ENCODE measurements around the gene FAM98B. TPM values are rescaled to one million over a fixed set of nuclear protein-coding genes. Genes with fewer than 3 reads are reported as not detected.

FAM98B gene
- total RNA-seq, 2 experiments from 2014 or later: 8.5 to 29.1 TPM

GRCh38 chr15:38414357-38414756, 39.6 kb upstream of the FAM98B start:
- H3K27ac ChIP-seq (ENCODE audit: low read depth, low read length, poor library complexity, severe bottlenecking): no peak overlapping the region
- H3K79me2 ChIP-seq (ENCODE audit: insufficient read depth, low read depth, low read length): no peaks in the 10 kb centered on the region
- POLR2A ChIA-PET: interaction anchor here (0.6 to 0.7 kb wide), 2 partner anchors 680 to 683 kb away, joined by 3 read pairs; no protein-coding TSS in a partner anchor
- no peak overlapping the region for H2AFZ ChIP-seq (ENCODE audit: low read length)
- H3K4me1 ChIP-seq (ENCODE audit: insufficient read depth, low read length, poor library complexity, severe bottlenecking): no peaks in the 10 kb centered on the region
- CTCF ChIA-PET (ENCODE audit: unreplicated experiment): interaction anchor here (0.5 kb wide), 1 partner anchor 26 kb away, joined by 4 read pairs; no protein-coding TSS in a partner anchor
- H3K9me2 ChIP-seq (ENCODE audit: insufficient read depth, low read length): no peaks in the 10 kb centered on the region
- peak; percentile 27 for DNase-seq (ENCODE audit: low spot score)
- no TSS peak for BruUV-seq (replicated peaks)
- H3K36me3 ChIP-seq (ENCODE audit: insufficient read depth, low read length): no peaks in the 10 kb centered on the region
- H4K20me1 ChIP-seq (ENCODE audit: insufficient read depth, low read length): no peaks in the 10 kb centered on the region
- intact Hi-C loops (cut with micrococcal nuclease; ENCODE audit: unreplicated experiment): no loop called here
- no peak for TF ChIP-seq EZH2phosphoT487 (IDR thresholded peaks at IDR 0.05; ENCODE audit: borderline replicate concordance, low read depth, low read length)
- TF ChIP-seq, protein P1, sequence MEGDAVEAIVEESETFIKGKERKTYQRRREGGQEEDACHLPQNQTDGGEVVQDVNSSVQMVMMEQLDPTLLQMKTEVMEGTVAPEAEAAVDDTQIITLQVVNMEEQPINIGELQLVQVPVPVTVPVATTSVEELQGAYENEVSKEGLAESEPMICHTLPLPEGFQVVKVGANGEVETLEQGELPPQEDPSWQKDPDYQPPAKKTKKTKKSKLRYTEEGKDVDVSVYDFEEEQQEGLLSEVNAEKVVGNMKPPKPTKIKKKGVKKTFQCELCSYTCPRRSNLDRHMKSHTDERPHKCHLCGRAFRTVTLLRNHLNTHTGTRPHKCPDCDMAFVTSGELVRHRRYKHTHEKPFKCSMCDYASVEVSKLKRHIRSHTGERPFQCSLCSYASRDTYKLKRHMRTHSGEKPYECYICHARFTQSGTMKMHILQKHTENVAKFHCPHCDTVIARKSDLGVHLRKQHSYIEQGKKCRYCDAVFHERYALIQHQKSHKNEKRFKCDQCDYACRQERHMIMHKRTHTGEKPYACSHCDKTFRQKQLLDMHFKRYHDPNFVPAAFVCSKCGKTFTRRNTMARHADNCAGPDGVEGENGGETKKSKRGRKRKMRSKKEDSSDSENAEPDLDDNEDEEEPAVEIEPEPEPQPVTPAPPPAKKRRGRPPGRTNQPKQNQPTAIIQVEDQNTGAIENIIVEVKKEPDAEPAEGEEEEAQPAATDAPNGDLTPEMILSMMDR (conservative IDR thresholded peaks at IDR 0.05; ENCODE audit: low read length): peak; percentile 73
- no peak overlapping the region for H3K4me2 ChIP-seq (ENCODE audit: low read length)
- no peaks in the 10 kb centered on the region for H3K9me3 ChIP-seq (ENCODE audit: low read length)
- H3K4me3 ChIP-seq (ENCODE audit: low read depth, low read length, poor library complexity, severe bottlenecking): no peak overlapping the region

DNA sequence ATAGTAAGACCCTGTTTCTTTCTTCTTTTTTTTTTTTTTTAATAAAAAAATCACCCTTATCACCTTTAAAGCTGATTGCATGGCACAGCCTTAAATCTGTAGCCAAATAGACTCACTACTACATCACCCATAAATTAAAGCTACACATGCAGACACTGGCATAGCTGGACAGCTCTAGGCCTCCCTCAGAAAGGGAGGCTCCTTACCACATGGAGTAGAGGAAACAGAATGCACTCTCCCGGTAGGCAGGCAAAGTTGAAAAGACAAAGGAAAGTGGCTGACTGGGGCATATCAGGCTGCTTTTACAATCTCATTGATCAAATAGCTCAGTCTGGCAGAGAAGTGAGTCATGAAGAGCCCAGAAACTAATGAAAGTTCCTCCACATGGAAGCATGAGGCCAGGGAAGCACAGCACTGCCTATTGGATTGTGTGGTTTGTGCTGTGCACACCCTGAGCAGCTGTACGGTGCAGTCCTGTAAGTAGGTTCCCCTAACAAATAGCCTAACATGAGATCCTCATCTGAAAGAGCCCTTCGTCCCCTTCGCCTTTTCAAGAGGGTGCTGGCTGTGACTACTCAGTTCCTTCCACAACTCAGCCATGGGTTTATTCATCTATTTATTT, 32.7 kb upstream of the FAM98B start:
- no peaks in the 10 kb centered on the region for H3K9me2 ChIP-seq (ENCODE audit: insufficient read depth, low read length)
- CTCF ChIA-PET (ENCODE audit: unreplicated experiment): no interaction called here

More for the DNA sequence above, 32.7 kb upstream of the FAM98B start:
- Histone ChIP-seq H3K4me2 (ENCODE audit: low read length) (no peak overlapping the region), H3K27ac (ENCODE audit: low read depth, low read length, poor library complexity, severe bottlenecking) (no peak overlapping the region), H3K79me2 (ENCODE audit: insufficient read depth, low read depth, low read length) (no peaks in the 10 kb centered on the region), H3K4me3 (ENCODE audit: low read depth, low read length, poor library complexity, severe bottlenecking) (no peak overlapping the region), H4K20me1 (ENCODE audit: insufficient read depth, low read length) (no peaks in the 10 kb centered on the region), H3K9me3 (ENCODE audit: low read length) (no peaks in the 10 kb centered on the region), H3K4me1 (ENCODE audit: insufficient read depth, low read length, poor library complexity, severe bottlenecking) (no peaks in the 10 kb centered on the region), H2AFZ (ENCODE audit: low read length) (no peak overlapping the region), H3K36me3 (ENCODE audit: insufficient read depth, low read length) (no peaks in the 10 kb centered on the region)
- TF ChIP-seq, protein P1 (conservative IDR thresholded peaks at IDR 0.05; ENCODE audit: low read length): no peak
- no peak for TF ChIP-seq EZH2phosphoT487 (IDR thresholded peaks at IDR 0.05; ENCODE audit: borderline replicate concordance, low read depth, low read length)
- no TSS peak for BruUV-seq (replicated peaks)
- DNase-seq (ENCODE audit: low spot score): no peak
- POLR2A ChIA-PET: interaction anchor here (0.6 to 0.8 kb wide), 4 partner anchors 13 to 1202 kb away, joined by 3 to 5 read pairs (median 4); no protein-coding TSS in a partner anchor
- intact Hi-C loops (cut with micrococcal nuclease; ENCODE audit: unreplicated experiment): no loop called here

Data from OCI-LY7 (cell line).